Subcutaneous abdominal adipose tissue (tissue), 5 donors: ENCODE results near the gene SLC34A2.

Experiments used
- H3K27ac ChIP-seq: one replicate; pipeline ENCODE4 v1.7.0; 2013; ENCODE audit warnings: low read depth, mild to moderate bottlenecking, inconsistent platforms, low read length, moderate library complexity
- H3K27me3 ChIP-seq, 5 donors: one replicate each; pipeline ENCODE4 v1.7.0; 2013; ENCODE audit warnings: low read length in 5 of 5, inconsistent platforms in 1 of 5; ENCODE audit not compliant: control insufficient read depth in 5 of 5, insufficient read depth in 4 of 5
- H3K36me3 ChIP-seq, 5 donors: one replicate each; pipeline ENCODE4 v1.7.0; 2013; ENCODE audit warnings: low read length in 5 of 5; ENCODE audit not compliant: control insufficient read depth in 5 of 5, insufficient read depth in 5 of 5
- H3K4me1 ChIP-seq, 5 donors: one replicate each; pipeline ENCODE4 v1.7.0; 2013; ENCODE audit warnings: low read length in 5 of 5, mild to moderate bottlenecking in 3 of 5, moderate library complexity in 1 of 5; ENCODE audit not compliant: control insufficient read depth in 5 of 5, insufficient read depth in 5 of 5
- H3K4me3 ChIP-seq, 5 donors: one replicate each; pipeline ENCODE4 v1.7.0; 2013; ENCODE audit warnings: low read length in 5 of 5, low read depth in 1 of 5
- H3K9ac ChIP-seq, 5 donors: one replicate each; pipeline ENCODE4 v1.7.0; 2013; ENCODE audit warnings: low read length in 5 of 5, mild to moderate bottlenecking in 4 of 5, moderate library complexity in 3 of 5
- H3K9me3 ChIP-seq, 5 donors: one replicate each; pipeline ENCODE4 v1.7.0; 2013; ENCODE audit warnings: low read length in 5 of 5; ENCODE audit not compliant: control insufficient read depth in 5 of 5
- donor health status: healthy.
- donor health status: healthy.
- donor health status: healthy.
- donor health status: healthy.
- donor health status: healthy.

SLC34A2 gene

DNA sequence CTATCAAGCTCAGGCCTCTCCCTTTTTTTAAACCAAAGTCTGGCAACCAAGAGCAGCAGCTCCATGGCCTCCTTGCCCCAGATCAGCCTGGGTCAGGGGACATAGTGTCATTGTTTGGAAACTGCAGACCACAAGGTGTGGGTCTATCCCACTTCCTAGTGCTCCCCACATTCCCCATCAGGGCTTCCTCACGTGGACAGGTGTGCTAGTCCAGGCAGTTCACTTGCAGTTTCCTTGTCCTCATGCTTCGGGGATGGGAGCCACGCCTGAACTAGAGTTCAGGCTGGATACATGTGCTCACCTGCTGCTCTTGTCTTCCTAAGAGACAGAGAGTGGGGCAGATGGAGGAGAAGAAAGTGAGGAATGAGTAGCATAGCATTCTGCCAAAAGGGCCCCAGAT, 21.5 kb downstream of the SLC34A2 start:
- no peaks in the 10 kb centered on the region for H3K4me1 ChIP-seq
- H3K4me3 ChIP-seq = no peak overlapping the region
- H3K36me3 ChIP-seq = no peaks in the 10 kb centered on the region
- H3K27me3 ChIP-seq = no peaks in the 10 kb centered on the region
- H3K9ac ChIP-seq = no peak overlapping the region
- H3K27ac ChIP-seq = no peak overlapping the region
- H3K9me3 ChIP-seq = no peaks in the 10 kb centered on the region

- H3K4me1 ChIP-seq = no peaks in the 10 kb centered on the region
- no peaks in the 10 kb centered on the region for H3K9me3 ChIP-seq
- H3K27me3 ChIP-seq = no peaks in the 10 kb centered on the region
- no peak overlapping the region for H3K27ac ChIP-seq
- no peak overlapping the region for H3K4me3 ChIP-seq
- H3K36me3 ChIP-seq = no peaks in the 10 kb centered on the region
- H3K9ac ChIP-seq = no peak overlapping the region
Measured at GRCh38 chr4:25677943-25678342, 22.3 kb downstream of the SLC34A2 start.

DNA sequence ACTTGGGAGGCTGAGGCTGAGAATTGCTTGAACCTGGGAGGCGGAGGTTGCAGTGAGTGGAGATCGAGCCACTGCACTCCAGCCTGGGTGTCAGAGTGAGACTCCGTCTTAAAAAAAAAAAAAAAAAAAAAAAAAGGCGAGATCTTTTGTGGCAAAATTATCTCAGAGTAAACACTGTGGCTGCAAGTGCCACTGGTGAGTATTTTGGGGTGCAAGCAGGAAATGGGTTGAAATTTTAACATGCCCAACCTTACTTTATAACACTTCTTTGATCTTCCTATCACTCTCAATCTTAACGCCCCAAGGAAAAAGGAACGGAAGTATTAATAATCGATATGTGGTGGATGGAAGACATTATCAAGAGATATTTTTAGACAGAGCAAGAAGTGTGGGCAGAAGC, 32.1 kb downstream of the SLC34A2 start:
- Histone ChIP-seq H3K4me1 (no peaks in the 10 kb centered on the region), H3K27me3 (no peaks in the 10 kb centered on the region), H3K36me3 (no peaks in the 10 kb centered on the region), H3K27ac (no peak overlapping the region), H3K9me3 (peaks cover 0 to 13% (median 9%) of the 10 kb centered on the region in 5 donors), H3K9ac (no peak overlapping the region), H3K4me3 (no peak overlapping the region)

DNA sequence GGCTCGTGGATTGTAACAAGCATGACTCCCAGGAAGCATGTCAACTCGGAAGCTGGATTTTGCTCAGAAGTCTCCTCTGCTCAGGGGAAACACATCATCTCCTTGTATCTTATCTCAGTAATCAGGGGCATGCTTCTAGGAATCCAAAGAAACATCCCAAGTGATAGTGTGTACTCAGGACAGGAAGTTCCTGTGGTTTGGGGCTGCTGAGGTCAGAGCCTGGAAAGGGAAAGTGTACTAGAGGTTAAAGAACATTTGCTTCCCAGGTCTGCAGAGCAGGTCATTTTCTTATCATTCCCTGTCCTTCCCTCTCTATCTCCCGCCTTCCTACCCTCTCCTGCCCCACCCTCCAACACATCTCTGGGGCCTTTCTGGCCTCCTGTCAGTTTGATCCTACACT, 38.8 kb downstream of the SLC34A2 start:
- peaks cover 0 to 12% (median 8%) of the 10 kb centered on the region in 5 donors for H3K9me3 ChIP-seq
- no peak overlapping the region for H3K9ac ChIP-seq
- H3K4me3 ChIP-seq = no peak overlapping the region
- no peaks in the 10 kb centered on the region for H3K4me1 ChIP-seq
- H3K27me3 ChIP-seq = no peaks in the 10 kb centered on the region
- no peaks in the 10 kb centered on the region for H3K36me3 ChIP-seq
- H3K27ac ChIP-seq = no peak overlapping the region

- Histone ChIP-seq H3K9me3 (peaks cover 0 to 7% (median under 1%) of the 10 kb centered on the region in 5 donors), H3K27ac (no peak overlapping the region), H3K4me3 (no peak overlapping the region), H3K9ac (no peak overlapping the region), H3K36me3 (no peaks in the 10 kb centered on the region), H3K4me1 (no peaks in the 10 kb centered on the region), H3K27me3 (no peaks in the 10 kb centered on the region)
Measured at GRCh38 chr4:25696409-25696808, 40.8 kb downstream of the SLC34A2 start.

DNA sequence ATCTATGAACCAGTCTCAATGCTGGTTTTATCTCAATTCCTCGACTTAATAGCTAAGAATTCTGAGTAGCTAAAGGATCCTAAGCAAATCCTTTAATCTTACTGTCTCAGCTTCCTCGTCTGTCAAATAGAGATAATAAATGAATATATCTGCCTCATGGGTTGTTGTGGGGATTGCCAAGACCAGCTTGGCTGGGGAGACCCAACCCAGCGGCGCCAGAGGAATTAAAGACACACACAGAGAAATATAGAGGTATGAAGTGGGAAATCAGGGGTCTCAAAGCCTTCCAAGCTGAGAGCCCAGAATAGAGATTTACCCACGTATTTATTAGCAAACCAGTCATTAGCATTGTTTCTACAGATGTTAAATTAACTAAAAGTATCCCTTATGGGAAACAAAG, 41.9 kb downstream of the SLC34A2 start:
- no peaks in the 10 kb centered on the region for H3K4me1 ChIP-seq
- H3K36me3 ChIP-seq = no peaks in the 10 kb centered on the region
- H3K9me3 ChIP-seq = no peaks in the 10 kb centered on the region
- H3K27ac ChIP-seq = no peak overlapping the region
- no peak overlapping the region for H3K9ac ChIP-seq
- no peaks in the 10 kb centered on the region for H3K27me3 ChIP-seq
- no peak overlapping the region for H3K4me3 ChIP-seq

GRCh38 chr4:25700661-25701060, 45.0 kb downstream of the SLC34A2 start:
- Histone ChIP-seq H3K4me3 (no peak overlapping the region), H3K9me3 (no peaks in the 10 kb centered on the region), H3K27me3 (no peaks in the 10 kb centered on the region), H3K27ac (no peak overlapping the region), H3K4me1 (no peaks in the 10 kb centered on the region), H3K36me3 (no peaks in the 10 kb centered on the region), H3K9ac (no peak overlapping the region)

GRCh38 chr4:25702848-25703247, 47.2 kb downstream of the SLC34A2 start:
- Histone ChIP-seq H3K36me3 (no peaks in the 10 kb centered on the region), H3K9me3 (no peaks in the 10 kb centered on the region), H3K4me3 (no peak overlapping the region), H3K9ac (no peak overlapping the region), H3K4me1 (no peaks in the 10 kb centered on the region), H3K27ac (no peak overlapping the region), H3K27me3 (no peaks in the 10 kb centered on the region)

GRCh38 chr4:25703731-25704388, 48.2 kb downstream of the SLC34A2 start:
- Histone ChIP-seq H3K9ac (no peak overlapping the region), H3K4me3 (no peak overlapping the region), H3K4me1 (no peaks in the 10 kb centered on the region), H3K27me3 (no peaks in the 10 kb centered on the region), H3K27ac (no peak overlapping the region), H3K9me3 (no peaks in the 10 kb centered on the region), H3K36me3 (no peaks in the 10 kb centered on the region)

GRCh38 chr4:25704516-25704915, 48.9 kb downstream of the SLC34A2 start:
- H3K9ac ChIP-seq = no peak overlapping the region
- H3K4me3 ChIP-seq = no peak overlapping the region
- no peaks in the 10 kb centered on the region for H3K36me3 ChIP-seq
- no peaks in the 10 kb centered on the region for H3K27me3 ChIP-seq
- no peaks in the 10 kb centered on the region for H3K9me3 ChIP-seq
- no peaks in the 10 kb centered on the region for H3K4me1 ChIP-seq
- no peak overlapping the region for H3K27ac ChIP-seq

- H3K4me3 ChIP-seq = no peak overlapping the region
- no peak overlapping the region for H3K9ac ChIP-seq
- no peaks in the 10 kb centered on the region for H3K4me1 ChIP-seq
- no peak overlapping the region for H3K27ac ChIP-seq
- H3K36me3 ChIP-seq = no peaks in the 10 kb centered on the region
- H3K9me3 ChIP-seq = no peaks in the 10 kb centered on the region
- H3K27me3 ChIP-seq = no peaks in the 10 kb centered on the region
Measured at GRCh38 chr4:25710637-25711036, 55.0 kb downstream of the SLC34A2 start.
